HG02870 (cell line): ENCODE results near the gene MSANTD1.

Experiments used
- ATAC-seq: cut with Tn5 transposase; IDR thresholded peaks from one replicate; pipeline ENCODE4 v1.9.1; 2021; ENCODE audit warnings: mild to moderate bottlenecking, moderate library complexity; ENCODE audit not compliant: unreplicated experiment

MSANTD1 gene

DNA sequence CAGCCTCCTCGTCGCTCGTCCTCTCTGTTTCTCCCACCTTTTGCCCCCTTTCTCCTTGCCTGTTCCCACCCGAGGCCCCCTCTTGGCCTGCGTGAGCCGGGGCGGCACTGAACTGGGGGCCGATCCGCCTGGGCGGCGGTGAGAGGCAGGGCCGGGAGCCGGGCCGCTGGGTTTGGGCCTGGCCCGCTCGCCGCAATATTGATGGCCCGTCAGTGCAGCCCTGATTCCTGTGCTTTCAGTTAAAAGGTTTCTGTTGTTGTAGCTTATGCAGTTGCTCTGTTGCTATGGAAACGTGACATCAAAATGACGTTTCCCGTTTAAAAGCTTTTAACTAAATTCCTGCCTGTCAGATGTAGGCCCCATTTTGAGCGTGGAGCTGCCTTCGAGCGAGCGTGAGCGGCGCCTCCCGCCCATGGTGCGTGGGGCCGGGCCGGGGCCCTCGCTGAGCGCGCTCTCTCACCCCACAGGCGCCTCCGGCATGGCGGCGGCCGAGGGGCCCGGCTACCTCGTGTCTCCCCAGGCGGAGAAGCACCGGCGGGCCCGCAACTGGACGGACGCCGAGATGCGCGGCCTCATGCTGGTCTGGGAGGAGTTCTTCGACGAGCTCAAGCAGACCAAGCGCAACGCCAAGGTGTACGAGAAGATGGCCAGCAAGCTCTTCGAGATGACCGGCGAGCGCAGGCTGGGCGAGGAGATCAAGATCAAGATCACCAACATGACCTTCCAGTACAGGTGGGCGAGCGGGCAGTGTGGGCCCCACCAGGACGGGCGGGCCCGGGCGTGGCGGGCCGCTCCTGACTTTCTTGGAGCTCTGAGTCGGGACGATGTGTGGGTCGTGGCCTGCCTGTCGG is at the start of gene MSANTD1:
MSANTD1 (plus strand) TSS at position 349 of the 851 bp plus-strand sequence; CDS start at position 413, 64 bp downstream.
- no peak for ATAC-seq

DNA sequence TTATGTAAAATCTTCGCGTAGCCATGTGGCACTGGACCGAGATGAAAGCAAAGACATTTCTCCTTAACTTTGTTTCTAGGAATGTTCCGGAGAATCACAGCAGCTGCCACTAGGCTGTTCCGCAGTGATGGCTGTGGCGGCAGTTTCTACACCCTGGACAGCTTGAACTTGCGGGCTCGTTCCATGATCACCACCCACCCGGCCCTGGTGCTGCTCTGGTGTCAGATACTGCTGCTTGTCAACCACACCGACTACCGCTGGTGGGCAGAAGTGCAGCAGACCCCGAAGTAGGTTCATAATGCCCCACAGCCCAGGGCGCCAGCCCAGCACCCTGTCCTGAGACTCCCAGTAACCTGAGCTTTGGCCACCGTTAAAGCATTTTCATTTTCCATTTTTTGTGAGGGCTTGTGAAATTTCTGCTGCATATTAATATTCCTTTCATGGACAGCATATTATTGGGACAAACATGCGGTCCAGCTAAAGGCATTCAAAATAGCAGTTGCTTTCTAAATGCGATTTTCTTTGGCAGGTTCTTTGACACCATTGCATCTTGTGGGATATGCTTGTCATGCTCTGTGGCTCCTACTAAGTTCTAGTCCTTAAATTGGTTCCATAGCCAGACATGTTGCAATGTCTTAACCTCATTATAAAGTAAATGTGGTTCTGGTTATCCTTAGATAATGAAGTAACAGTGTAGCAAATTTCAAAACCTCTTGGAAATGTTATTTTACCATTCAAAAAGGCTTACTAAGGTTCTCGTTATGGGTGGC is 49.1 kb upstream of the MSANTD1 start:
- ATAC-seq: no peak

DNA sequence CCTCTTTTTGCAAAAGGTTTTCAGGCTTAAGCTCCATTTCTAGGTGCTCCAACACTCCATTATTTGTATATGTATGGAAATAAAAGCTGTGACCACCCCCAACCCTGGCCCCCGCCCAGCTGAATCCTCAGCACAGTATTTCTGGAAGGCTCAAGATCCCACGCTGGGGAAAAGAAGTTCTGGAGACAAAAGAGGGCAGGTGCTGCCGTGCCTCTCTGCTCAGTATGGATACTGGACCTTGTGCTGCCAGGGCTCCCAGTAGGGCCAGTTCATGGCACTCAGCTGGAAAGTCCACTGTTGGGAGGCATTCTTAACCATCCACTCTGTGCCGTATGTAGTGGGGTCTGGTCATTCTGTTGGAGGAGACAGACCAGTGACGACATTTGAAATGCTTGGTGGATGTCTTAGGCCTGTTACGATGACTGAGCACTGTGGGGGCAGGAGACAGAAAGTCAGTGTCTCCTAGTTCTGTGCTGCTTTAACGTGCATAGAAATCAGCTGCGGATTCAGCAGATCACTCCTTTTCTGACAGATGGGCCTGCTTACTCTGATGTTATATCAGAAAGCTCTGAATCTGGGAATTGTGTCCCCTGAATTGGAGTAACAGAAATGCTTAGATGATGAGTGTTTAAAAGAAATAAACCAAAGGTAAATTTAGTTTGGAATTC is 48.4 kb upstream of the MSANTD1 start:
- no peak for ATAC-seq

DNA sequence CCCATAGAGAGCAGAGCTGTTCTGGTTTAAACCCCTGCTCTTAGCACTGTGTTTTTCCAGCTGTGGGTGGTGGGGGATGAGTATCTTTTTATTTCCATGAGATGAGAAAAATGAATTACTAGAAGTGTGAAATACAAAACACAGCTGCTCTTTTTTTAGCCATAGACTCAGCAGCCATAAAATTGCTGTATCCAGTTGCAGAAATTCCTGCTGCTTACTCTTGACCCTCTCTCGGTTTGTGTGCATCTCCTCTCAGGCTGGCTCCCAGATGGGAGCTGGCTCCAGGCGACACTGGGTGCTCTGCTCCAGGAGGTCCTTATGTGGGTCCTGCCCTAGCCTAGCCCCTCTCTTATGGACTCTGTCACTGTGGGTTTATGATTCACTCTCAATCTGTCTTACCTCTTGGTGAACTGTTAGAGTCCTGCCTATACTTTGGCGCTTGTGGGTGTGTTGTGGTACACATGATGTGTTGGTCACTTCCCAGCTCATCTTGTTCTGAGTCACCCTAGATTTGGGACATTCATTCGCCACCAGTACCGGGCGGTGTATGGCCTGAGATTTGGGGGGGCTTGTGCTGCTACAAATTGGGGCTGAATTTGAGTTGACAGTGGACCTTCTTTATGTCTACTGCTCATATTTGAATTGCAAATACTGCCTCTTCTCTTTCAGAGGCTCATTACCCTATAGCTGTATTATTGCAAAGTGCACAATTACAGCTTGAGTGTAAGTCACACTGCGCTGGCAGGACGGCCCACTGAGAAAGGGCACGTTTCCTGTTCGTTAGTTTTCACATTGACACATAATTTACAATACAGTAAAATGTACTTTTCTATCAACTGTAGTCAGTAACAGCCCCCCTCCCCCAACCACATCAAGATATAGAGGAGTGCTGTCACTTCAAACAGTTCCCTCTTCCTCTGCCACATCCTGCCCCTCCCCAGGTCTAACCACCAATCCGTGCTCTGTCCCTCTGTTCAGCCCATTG is 46.9 kb upstream of the MSANTD1 start:
- peak; percentile 53 for ATAC-seq

DNA sequence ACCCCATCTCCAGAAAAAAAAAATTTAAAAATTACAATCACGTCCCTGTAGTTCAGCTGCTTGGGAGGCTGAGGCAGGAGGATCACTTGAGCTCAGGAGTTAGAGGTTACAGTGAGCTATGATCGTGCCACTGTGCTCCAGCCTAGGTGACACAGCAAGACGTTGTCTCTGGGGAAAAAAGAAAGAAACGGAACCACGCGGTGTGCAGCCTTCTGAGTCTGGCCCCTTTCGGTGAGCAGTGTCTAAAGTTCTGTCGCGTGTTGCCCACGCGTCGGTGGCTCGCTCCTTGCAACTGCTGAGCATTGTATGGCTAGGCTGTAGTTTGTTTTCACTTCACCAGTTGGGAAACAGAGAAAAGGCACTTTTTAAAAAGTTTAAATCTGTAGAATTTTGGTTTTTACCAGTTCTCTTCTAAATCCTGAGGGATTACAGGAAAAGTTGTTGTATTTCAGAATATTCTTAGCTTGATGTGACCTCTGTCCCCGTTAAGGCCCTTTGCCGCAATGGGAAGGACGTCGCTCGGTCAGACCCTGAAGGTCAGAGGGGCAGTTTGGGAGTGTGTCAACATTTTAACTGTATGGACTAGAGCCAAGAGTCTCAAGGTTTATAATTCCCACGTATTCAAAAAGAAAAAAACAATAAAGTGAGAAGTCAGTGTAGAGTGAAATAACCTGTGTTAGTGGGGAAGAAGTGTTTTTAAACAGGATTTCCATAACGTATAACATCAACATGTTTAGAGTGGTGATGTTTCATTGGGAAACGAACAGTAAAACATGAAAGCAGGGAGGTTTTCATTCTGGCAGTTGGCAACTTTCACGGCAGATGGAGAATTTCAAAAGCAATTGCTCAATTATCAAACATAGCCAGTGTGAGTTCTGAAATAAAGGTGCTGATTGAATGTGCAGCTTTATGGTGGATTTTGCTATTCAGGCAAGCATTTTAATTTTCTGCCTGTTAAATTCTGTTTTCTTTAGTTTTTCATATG is 45.8 kb upstream of the MSANTD1 start:
- no peak for ATAC-seq

DNA sequence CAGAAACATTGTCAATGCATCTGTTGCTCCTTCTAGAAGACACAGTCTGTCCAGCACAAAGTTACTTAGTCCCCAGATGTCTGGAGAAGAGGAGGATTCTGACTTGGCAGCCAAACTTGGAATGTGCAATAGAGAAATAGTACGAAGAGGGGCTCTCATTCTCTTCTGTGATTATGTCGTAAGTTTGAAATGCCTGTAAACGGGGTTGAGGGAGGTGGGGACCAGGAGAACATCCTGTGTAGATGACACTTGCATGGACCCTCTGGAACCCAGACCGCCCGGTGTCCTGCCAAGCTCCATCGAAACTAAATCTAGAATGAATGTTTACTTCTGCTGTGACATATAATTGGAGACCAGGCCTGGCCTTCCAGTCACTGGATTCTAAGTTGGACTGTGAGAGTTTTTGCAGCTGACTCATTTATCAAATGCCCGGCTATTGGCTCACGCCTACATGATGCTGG is 45.0 kb upstream of the MSANTD1 start:
- ATAC-seq: no peak

DNA sequence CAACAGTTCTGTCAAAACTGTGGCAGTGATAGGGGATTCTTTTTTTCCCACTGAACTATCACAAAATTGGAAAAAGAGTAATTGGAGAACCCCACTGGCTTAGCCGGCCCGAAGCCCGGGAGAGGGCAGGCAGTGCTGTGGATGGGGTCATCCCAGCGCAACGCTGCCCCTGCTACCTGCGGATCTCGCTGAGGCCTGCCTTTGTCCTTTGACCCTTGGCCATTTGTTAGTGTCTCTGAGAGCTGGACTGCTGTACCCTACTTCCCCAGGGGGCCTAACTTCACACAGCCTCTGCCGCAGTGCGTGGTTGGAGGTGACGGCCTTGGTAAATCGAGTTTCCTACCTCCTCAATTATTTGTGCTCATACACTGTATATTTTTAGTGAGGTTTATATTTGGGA is 43.0 kb upstream of the MSANTD1 start:
- no peak for ATAC-seq

DNA sequence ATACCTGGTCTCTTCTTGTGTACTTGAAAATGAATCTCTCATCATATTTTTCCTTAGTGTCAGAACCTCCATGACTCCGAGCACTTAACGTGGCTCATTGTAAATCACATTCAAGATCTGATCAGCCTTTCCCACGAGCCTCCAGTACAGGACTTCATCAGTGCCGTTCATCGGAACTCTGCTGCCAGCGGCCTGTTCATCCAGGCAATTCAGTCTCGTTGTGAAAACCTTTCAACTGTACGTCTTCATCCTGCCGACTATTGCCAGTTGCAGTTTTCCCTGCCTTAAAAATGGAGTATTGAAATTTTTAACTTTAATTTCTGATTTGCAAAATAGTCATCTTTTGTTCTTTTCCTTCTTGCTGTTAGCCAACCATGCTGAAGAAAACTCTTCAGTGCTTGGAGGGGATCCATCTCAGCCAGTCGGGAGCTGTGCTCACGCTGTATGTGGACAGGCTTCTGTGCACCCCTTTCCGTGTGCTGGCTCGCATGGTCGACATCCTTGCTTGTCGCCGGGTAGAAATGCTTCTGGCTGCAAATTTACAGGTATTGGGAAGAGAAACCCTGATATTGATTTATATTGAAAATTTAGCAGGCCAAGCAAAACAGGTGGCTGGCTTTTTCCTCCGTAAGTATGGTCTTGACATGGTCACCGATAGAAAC is 42.4 kb upstream of the MSANTD1 start:
- no peak for ATAC-seq

DNA sequence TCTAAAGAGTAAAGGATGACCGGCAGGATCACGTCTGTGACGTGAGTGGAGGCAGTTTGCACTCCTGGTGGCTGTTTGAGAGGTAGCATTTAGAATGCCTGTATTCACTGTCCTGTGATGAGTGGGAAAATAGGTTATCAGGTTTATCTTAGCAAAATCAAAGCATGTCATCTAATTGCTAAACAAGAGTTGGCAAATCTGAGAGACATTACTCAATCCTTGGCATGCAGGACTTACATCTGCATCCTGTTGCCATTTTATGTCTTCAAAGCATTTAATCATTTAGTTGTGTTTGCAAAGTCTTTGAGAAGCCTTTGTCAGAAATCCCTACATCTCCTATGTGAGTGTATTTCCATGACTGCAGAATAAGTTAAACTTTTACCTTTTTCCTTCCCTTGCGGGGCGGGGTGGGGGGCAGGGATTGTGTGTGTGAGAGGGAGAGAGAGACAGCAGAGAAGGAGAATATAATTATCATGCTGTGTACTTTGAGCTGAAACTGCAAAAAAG is 41.4 kb upstream of the MSANTD1 start:
- no peak for ATAC-seq

DNA sequence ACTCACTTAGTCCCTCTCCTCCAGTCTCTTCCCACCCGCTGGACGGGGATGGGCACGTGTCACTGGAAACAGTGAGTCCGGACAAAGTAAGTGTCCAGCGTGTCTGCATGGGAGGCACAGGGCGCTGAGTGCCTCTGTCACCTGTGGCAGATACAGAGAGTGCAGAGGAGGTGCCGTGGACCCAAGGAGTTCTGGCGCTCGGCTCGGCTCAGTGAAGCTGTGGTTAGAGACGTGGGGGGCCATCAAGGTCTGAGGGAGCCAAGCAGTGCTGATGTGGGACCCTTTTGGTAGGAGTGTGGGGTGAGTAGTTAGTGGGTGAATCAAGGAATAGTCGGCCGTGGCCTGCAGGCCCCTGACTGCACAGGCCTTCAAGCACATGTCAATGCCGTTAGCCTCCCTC is 40.1 kb upstream of the MSANTD1 start:
- ATAC-seq: no peak

DNA sequence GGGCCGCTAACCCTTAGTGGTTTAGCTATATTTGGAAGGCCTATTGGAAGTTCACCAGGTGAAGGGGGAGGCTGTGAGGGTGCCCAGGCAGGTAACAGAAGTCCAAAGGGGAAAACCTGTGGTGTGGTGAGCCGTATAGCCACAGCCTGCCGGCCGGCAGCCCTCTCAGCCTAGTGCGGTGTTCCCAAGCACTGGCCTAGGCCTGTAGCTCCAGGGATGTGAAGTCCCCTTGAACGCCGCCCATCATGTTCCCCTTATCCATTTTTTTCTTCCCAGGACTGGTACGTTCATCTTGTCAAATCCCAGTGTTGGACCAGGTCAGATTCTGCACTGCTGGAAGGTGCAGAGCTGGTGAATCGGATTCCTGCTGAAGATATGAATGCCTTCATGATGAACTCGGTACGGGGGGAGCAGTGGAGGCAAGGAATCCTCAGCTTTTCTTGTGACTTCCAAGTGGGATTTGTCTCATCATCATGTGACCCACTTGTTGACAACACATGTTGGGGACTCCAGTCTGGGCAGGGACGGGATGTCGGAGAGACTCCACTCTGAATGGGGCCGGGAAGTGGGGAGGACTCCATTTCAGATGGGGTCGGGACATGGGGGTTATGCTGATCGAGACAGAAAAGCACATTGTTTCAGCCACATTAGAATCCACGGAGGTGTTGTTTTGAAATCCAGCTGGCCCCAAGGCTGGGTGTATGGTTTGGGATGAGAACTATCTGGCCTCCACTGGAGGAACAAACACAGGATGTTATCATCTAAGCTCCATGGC is 39.2 kb upstream of the MSANTD1 start:
- ATAC-seq: no peak

DNA sequence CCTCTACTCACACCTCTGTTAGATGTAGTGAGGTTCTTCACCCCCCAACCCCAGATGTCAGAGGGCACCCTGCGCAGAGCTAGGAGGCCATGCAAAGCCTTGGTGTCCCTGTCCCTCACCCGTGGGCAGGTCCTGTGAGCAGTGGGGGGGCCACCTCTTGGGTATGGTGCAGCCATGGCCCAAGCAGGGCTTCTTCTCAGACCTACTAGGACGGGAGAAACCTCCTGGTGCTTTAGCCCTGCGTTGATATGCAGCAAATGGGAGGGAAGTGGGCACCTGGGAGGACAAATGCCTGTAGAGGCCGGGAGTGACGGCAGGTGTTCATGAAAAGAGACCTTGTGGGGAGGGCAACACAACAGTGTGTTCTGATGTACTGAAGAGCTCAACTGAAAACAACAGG is 38.5 kb upstream of the MSANTD1 start:
- no peak for ATAC-seq

DNA sequence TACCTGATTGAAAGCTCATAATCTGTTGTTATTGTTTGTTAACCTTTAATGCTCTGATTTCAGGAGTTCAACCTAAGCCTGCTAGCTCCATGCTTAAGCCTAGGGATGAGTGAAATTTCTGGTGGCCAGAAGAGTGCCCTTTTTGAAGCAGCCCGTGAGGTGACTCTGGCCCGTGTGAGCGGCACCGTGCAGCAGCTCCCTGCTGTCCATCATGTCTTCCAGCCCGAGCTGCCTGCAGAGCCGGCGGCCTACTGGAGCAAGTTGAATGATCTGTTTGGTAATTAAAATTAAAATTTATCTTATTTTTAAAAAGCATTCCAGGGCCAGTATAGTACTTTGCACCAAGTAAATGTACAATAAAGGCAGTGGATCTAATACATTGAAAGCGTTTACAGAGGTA is 37.1 kb upstream of the MSANTD1 start:
- no peak for ATAC-seq

DNA sequence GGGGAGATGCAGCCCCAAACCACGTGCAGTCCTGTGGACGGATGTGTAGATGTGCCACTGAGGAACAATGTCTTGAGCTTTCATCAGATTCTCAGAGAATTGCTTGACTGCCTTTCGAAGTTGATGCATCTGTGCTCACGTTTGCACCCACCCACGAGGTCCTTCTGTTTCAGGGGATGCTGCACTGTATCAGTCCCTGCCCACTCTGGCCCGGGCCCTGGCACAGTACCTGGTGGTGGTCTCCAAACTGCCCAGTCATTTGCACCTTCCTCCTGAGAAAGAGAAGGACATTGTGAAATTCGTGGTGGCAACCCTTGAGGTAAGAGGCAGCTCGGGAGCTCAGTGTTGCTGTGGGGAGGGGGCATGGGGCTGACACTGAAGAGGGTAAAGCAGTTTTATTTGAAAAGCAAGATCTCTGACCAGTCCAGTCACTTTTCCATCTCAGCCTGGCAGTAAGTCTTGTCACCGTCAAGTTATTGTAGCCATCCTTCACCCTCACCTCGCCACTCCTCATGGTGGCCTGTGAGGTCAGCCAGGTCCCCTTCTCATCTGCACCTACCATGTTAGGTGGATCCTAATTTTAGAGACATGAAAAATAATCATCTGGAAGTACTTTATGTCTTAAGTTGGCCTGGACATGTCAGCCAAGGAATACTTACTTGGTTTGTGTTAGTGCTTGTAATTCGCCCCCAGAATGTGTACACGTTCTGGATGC is 36.4 kb upstream of the MSANTD1 start:
- ATAC-seq: no peak

DNA sequence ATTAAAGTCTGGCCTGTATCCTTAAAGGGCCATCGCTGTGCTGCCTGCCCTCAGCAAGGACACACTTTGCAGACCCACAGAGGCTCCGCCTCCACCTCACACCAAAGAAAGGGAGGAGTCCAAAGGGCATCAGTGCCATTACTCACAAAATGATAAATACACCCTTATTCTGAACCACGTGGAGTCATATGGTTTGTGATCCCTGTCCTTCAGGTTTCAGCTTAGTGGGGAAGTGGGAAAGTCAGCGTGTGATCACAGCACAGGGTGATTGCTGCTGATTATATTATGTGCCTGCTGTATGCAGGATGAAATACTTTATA is 35.9 kb upstream of the MSANTD1 start:
- ATAC-seq: no peak

DNA sequence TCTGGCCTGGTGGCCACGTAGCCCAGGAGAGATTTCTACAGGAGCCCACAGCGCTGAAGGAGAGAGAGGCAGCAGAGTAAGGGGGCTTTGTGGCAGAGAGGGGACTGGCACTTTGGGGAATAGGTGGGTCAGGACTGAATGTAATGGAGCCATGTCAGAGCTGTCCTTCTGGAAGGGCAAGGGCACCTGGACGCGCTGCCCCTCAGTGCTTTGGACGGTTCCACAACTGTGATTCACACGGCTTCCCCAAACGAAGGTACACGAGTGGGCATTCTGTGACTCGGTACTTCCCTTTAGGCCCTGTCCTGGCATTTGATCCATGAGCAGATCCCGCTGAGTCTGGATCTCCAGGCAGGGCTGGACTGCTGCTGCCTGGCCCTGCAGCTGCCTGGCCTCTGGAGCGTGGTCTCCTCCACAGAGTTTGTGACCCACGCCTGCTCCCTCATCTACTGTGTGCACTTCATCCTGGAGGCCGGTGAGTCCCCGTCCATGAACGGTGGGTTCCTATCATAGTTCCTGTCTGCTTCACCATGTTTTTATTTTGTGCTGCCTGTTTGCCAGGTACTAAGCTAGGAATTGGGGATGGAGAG is 35.2 kb upstream of the MSANTD1 start:
- ATAC-seq: no peak

DNA sequence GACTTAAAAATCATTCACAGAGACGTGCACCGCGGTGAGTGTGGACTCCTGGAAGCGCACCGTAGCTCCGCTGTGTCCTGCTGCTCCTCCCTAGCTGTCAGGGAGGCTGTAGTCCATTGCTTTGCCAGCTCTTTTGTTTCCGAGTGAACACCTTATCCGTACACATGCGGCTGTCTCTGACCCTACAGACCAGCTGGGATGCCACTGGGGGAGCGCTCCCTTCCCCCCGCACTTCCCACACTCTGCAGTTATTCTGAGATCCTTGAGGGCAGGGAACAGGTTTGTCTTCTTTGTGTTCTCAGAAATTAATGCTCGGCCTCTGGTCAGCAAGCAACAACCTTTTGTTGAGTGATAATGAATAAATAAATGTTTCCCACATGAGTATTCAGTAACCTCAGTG is 33.7 kb upstream of the MSANTD1 start:
- no peak for ATAC-seq
